Kidney tubule cell (primary cell): Measurements from ENCODE around the gene FATE1.

Experiments used
- DNase-seq: peaks from one replicate; pipeline ENCODE4 v3.0.0-alpha.2; 2018; ENCODE audit warnings: low spot score

The FATE1 gene

DNA sequence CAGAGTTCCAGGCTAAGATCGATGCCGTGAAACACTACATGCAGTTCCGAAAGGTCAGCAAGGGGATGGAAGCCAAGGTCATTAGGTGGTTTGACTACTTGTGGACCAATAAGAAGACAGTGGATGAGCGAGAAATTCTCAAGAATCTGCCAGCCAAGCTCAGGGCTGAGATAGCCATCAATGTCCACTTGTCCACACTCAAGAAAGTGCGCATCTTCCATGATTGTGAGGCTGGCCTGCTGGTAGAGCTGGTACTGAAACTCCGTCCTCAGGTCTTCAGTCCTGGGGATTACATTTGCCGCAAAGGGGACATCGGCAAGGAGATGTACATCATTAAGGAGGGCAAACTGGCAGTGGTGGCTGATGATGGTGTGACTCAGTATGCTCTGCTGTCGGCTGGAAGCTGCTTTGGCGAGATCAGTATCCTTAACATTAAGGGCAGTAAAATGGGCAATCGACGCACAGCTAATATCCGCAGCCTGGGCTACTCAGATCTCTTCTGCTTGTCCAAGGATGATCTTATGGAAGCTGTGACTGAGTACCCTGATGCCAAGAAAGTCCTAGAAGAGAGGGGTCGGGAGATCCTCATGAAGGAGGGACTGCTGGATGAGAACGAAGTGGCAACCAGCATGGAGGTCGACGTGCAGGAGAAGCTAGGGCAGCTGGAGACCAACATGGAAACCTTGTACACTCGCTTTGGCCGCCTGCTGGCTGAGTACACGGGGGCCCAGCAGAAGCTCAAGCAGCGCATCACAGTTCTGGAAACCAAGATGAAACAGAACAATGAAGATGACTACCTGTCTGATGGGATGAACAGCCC is 28.0 kb downstream of the FATE1 start:
- no peak for DNase-seq

DNA sequence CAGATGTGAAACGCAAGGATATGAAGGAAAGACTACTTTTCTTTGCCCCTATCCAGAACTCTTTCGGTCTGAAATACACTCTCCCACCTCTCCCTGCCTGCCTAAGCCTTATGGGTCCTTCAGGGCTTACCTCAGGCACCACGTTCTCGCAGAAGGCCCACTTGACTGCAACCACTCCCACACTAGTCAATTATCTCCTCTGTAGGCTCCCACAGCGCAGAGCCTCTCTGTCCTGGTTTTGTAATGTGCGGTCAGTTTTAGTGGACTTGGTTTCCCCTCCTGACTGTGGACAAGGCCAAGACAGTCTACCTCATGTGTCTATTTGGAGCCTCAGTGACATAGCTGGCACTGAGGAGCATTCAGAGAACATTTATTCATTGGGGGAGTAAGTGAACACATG is 29.8 kb downstream of the FATE1 start:
- DNase-seq = no peak

DNA sequence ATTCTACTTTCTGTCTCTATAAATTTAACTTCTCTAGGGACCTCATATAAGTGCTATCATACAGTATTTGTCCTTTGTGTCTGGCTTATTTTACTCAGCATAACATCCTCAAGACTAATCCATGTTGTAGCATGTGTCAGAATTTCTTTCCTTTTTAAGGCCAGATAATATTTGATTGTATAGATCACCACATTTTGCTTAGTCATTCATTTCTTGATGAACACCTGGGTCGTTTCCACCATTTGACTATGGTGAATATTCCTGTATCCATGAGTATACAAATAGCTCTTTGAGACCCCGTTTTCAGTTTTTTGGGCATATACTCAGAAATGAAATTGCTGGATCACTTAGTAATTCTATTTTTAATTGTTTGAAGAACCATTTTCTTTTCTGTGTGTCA is 30.7 kb downstream of the FATE1 start:
- DNase-seq = no peak

DNA sequence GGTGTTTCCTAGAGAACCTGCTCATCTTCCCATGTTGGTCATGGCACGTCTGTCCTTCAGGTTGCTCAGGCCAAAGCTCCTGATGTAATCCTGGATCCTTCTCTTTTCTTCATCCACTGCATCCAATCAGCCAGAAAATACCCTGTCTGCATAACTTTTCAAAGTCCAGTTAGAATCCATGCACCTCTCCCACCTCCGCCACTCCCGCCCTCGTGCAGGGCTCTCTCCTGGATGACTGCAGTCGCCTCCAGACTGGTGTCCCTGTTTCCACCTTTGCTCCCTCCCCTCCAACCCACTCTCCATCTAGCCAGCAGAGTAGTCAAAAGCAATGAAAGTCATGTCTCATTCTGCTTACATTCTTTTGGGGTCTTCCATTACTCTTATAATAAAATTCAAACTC is 34.7 kb downstream of the FATE1 start:
- DNase-seq = no peak

DNA sequence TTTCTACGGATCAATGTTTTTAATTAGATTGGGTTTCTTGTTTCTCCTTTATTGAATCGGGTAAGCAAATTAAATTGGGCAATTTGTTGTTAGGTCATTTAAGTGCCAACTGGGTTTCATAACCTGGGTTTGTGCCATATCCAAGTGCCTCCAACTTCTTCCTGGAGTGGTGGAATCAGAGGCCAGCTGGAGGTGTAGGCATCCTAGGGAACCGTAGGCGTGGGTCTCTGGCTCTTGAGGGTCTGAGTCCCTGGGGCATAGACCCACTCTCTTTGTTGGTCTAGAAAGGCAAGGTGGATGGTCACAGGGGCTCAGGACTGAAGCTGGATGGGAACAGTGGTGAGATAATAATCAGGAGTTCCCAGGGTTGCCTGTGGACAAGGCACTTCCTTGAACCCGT is 37.0 kb downstream of the FATE1 start:
- no peak for DNase-seq

DNA sequence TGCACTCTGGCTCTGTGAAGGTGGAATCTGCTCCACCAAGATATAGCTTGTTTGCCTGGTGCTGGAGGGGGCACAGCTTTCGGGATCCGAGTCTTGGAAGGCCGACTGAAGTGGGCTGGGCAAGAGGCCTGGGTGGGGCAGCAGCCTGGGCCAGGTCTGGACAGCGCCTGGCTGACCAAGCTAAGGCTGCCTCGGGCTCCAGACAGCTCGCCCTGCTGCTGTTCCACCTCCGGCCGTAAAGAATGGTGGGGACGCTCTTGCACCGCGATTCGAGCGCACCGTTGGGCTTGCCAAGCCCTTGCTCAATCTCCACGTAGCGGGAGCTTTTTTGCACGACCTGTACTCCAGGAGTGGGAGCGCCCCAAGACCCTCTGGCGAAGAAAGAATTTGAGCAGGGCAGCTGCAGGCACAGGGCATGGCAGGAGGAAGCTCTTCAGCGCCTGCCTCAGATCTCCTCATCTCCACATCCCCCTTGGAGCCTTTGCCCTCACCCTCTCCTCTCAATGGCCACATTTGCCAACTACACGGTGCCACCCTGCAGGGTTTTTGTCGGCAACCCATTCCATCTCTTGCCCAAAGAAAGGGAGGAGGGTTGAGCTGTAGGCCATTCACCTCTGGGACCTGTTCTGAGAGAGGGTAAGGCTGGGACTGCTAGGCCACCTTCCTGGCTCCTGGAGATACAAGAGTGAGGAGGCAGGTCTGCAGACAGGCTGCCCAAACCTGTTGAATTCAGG is 37.6 kb downstream of the FATE1 start:
- DNase-seq = peak; percentile 45

DNA sequence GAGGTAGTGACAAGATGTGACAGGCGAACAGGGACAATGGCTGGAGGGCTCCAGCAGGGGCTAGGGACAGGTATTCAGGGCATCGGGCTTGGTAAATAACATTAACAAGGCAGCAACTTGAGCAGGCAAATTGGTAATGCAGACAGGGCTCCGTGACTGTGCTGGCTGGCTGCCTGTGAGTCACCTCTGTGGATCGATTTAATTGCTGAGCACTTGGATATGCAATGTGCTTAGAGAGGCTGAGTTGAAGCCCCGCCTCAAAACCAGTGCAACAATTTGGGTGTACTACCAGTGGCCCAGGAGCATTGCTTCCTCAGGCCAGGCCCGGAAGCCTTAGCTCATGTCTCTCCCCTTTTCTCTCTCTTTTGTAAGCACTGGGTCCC is 38.2 kb downstream of the FATE1 start:
- DNase-seq = peak; percentile 54

DNA sequence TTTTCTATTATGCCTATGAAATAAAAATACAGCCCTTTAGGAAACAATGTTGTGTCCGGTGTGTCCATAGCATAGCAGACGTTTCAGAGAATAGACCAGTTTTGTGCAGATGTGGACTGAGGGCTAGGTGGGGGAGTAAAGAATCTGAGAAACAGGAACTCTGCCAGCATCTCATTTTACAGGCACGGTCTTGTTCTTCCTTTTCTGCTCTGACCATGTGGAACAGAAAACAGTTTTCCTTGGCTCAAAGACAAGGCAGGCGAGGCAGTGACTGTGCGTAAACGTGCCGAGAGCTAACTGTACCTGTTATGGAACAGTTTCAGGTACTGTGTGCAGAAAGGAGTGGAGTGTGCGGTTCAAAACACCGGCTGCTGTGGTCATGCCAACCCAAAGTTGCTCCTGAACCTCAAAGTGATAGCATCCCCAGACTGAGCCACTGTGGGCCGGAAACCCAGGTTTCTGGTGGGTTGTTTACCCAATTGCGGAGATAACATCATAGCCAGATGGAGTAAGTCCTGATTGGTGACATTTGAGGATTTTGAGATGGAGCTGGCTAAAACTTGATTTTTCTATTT is 38.9 kb downstream of the FATE1 start:
- DNase-seq = peak; percentile 20

DNA sequence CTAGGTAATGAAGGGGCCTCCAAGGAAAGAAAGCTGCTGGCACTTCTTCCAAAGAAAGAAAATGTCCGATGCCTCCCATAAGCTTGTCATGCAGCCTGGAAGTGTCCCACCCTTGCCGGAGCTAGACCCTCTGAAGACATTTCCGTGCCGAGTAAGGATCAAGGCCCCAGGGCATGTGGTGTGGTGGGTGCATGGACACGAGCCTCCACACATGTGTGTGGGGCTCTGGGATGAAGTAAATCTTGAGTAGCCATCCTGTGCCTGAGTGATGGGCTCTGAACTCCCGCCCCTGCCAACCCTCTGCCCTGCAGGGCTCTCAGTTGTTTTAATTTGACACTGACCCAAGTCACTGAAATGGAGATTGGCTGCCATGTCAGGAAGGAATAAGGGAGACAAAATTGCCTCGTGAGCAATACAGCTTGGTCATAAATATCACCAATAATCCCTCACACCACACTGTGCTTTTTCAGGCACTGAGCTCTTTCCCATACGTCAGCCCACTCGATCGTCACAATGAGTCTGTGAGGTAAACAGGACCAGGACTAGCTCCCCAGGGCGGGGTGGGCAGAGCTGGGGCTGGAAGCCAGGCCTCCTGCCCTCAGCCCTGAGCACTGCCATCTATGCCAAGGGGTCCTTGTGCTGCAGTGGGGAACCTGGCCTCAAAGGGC is 43.3 kb downstream of the FATE1 start:
- no peak for DNase-seq

DNA sequence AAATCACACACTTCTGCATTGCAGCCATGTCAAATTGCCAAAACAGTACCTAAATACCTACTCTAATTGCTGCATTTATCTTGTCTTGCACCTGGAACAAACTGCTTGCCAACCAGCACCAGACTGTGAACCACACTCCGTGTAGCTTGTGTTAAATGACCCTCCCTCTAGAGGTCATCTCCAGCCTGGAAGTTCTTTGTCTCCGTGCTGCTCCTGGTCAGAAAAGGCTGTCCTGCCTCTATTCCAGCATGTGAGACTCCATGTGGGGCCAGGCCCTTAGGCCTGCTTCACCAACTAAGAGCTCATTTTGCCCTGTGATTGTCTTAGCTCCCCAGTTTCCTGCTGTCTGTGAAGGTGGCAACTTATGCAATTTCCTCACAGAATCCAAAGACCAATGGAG is 47.0 kb downstream of the FATE1 start:
- no peak for DNase-seq

DNA sequence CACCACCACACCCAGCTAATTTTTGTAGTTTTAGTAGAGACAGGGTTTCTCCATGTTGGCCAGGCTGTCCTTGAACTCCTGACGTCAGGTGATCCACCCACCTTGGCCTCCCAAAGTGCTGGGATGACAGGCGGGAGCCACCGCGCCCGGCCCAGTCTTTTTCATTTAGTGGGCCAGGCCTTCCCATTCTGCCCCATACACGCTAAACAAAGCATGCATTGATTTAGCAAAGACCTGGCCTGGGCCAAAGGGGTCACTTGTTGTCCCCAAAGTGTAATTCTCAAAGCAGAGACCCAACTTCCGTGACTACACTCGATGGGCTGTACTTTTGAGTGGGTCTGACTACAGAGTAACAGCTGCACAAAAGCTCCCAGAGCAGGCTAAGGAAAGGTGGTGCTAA is 47.9 kb downstream of the FATE1 start:
- DNase-seq = no peak

DNA sequence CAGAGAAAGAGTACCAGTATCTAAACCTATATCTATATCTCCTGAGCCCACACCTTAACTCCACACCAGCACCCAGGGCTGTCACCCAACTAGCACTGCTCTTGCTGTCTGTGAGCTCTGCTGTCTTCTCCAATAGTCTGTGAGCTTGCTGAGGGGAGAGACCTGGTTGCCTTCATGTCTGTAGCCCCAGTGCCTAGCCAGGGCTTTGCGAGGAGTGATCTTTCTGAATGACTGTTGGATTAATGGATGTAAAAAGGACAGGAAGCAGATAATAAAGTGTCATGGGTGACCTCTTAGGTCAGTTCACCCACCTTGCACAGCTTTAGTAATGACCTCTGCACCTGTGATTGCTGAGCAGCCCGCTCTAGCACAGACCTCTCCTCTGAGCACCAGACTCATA is 49.2 kb downstream of the FATE1 start:
- no peak for DNase-seq

DNA sequence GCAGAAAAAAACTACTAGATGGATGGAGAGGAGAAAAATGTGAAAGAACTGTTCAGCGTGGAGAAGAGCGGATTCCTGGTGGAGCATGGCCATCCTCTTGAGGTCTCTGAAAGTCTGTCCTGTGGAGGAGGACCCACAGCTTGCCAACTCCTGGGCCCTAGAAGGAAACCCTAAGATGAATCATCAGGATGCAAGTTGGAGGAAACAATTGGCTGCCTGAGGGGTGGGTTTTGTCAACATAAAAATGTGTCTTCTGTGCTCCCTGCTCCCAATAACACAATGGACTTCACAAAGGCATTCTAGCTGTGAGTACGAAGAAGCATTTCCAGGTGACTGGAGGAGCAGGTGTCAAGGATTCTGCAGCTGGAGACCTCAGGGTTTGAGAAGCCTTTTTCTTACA is 55.9 kb downstream of the FATE1 start:
- DNase-seq = no peak
